Neural cell (in vitro differentiated cells): Measurements from ENCODE around the gene GTF2F2. TPM values are rescaled to one million over a fixed set of nuclear protein-coding genes. Genes with fewer than 3 reads are reported as not detected.

Experiments
- H2AFZ ChIP-seq: fragments of 200-600, 300-800 bp; sonication (generic), shearing (Covaris generic); 2 replicates; pipeline ENCODE4 v1.6.0; 2014; ENCODE audit warnings: low read depth, mild to moderate bottlenecking, antibody characterized with exemption, low read length, moderate library complexity
- H3F3A ChIP-seq: fragments of 200-600 bp; shearing (Covaris generic); 2 replicates; pipeline ENCODE4 v1.6.1; 2016; ENCODE audit warnings: mild to moderate bottlenecking, moderate library complexity, mixed read lengths, antibody characterized with exemption, low read length; ENCODE audit not compliant: insufficient read depth, poor library complexity, severe bottlenecking
- H3K27ac ChIP-seq: fragments of 200-600, 300-800 bp; sonication (generic), shearing (Covaris generic); 2 replicates; pipeline ENCODE4 v1.5.1; 2014; ENCODE audit warnings: mild to moderate bottlenecking, low read length, moderate library complexity
- H3K27me3 ChIP-seq: fragments of 300-800, 200-600 bp; sonication (generic), shearing (Covaris generic); 2 replicates; pipeline ENCODE4 v1.6.0; 2014; ENCODE audit warnings: mild to moderate bottlenecking, low read depth, low read length, moderate library complexity; ENCODE audit not compliant: insufficient read depth
- H3K36me3 ChIP-seq: fragments of 300-800, 200-600 bp; sonication (generic), shearing (Covaris generic); 2 replicates; pipeline ENCODE4 v1.5.1; 2014; ENCODE audit warnings: mild to moderate bottlenecking, antibody characterized with exemption, low read length, moderate library complexity; ENCODE audit not compliant: insufficient read depth
- H3K4me2 ChIP-seq: fragments of 300-800, 200-600 bp; sonication (generic), shearing (Covaris generic); 2 replicates; pipeline ENCODE4 v1.6.0; 2014; ENCODE audit warnings: mild to moderate bottlenecking, low read length
- H3K4me3 ChIP-seq: fragments of 300-800, 200-600 bp; sonication (generic), shearing (Covaris generic); 2 replicates; pipeline ENCODE4 v1.5.1; 2014; ENCODE audit warnings: mild to moderate bottlenecking, low read length, moderate library complexity
- H3K79me2 ChIP-seq: fragments of 200-600 bp; shearing (Covaris generic); replicated peaks from 2 replicates; pipeline ENCODE4 v1.6.0; 2014; ENCODE audit warnings: mild to moderate bottlenecking, low read length, moderate library complexity; ENCODE audit not compliant: insufficient read depth
- H3K9ac ChIP-seq: fragments of 300-800, 200-600 bp; sonication (generic), shearing (Covaris generic); 2 replicates; pipeline ENCODE4 v1.6.1; 2016; ENCODE audit warnings: mild to moderate bottlenecking, low read length, mixed read lengths
- H3K9me2 ChIP-seq: fragments of 200-600 bp; shearing (Covaris generic); 2 replicates; pipeline ENCODE4 v1.6.1; 2016; ENCODE audit warnings: mild to moderate bottlenecking, low read length, mixed read lengths; ENCODE audit not compliant: insufficient read depth
- H3K9me3 ChIP-seq: fragments of 200-600, 300-800 bp; sonication (generic), shearing (Covaris generic); 2 replicates; pipeline ENCODE4 v1.6.1; 2016; ENCODE audit warnings: mild to moderate bottlenecking, mixed run types, low read length, moderate library complexity, mixed read lengths
- H4K20me1 ChIP-seq: fragments of 200-600 bp; shearing (Covaris generic); 2 replicates; pipeline ENCODE4 v1.6.1; 2016; ENCODE audit warnings: mild to moderate bottlenecking, mixed run types; ENCODE audit not compliant: insufficient read depth
- EP300 ChIP-seq: fragments of 450-650 bp; conservative IDR thresholded peaks from 2 replicates; pipeline ENCODE4 v1.6.1; 2014; ENCODE audit warnings: antibody characterized with exemption, mild to moderate bottlenecking, moderate library complexity; ENCODE audit not compliant: poor library complexity, severe bottlenecking
- EZH2 ChIP-seq: fragments of 200-600, 300-800 bp; shearing (Covaris generic), sonication (generic); IDR thresholded peaks from 2 replicates; pipeline ENCODE4 v1.6.1; 2014; ENCODE audit warnings: antibody characterized with exemption, low read length, borderline replicate concordance, mild to moderate bottlenecking; ENCODE audit not compliant: insufficient read depth, poor library complexity, severe bottlenecking
- MXI1 ChIP-seq: fragments of 450-650 bp; conservative IDR thresholded peaks from 2 replicates; pipeline ENCODE4 v1.6.1; 2014; ENCODE audit warnings: antibody characterized with exemption, mild to moderate bottlenecking; ENCODE audit not compliant: poor library complexity, severe bottlenecking
- POLR2AphosphoS5 ChIP-seq: IDR thresholded peaks from 2 replicates; pipeline ENCODE4 v1.6.1; 2012
- RAD21 ChIP-seq: fragments of 450-650 bp; conservative IDR thresholded peaks from 2 replicates; pipeline ENCODE4 v1.6.1; 2014; ENCODE audit warnings: antibody characterized with exemption, mild to moderate bottlenecking, moderate library complexity
- SMC3 ChIP-seq: fragments of 450-650 bp; conservative IDR thresholded peaks from 2 replicates; pipeline ENCODE4 v1.6.1; 2014; ENCODE audit warnings: antibody characterized with exemption, mild to moderate bottlenecking, moderate library complexity; ENCODE audit not compliant: poor library complexity
- TAF1 ChIP-seq: IDR thresholded peaks from 2 replicates; pipeline ENCODE4 v1.6.1; 2012; ENCODE audit warnings: low read depth
- polyA plus RNA-seq: library from polyadenylated mRNA; depleted of rRNA; stranded (reverse); fragments of >200 nt; gene quantifications from 2 replicates; pipeline ENCODE4 v1.2.3, GENCODE V29; 2014
- TF ChIP-seq, protein P1 (sequence below): IDR thresholded peaks from 2 replicates; pipeline ENCODE4 v1.6.1; 2012; ENCODE audit warnings: borderline replicate concordance
- TF ChIP-seq, protein P2 (sequence below): fragments of 450-650 bp; IDR thresholded peaks from 2 replicates; pipeline ENCODE4 v1.5.1; 2014; ENCODE audit warnings: antibody characterized with exemption, mild to moderate bottlenecking, moderate library complexity; ENCODE audit not compliant: poor library complexity, severe bottlenecking

Gene GTF2F2
- polyA plus RNA-seq, 1 donor from 2014 or later: 29.6 TPM

DNA sequence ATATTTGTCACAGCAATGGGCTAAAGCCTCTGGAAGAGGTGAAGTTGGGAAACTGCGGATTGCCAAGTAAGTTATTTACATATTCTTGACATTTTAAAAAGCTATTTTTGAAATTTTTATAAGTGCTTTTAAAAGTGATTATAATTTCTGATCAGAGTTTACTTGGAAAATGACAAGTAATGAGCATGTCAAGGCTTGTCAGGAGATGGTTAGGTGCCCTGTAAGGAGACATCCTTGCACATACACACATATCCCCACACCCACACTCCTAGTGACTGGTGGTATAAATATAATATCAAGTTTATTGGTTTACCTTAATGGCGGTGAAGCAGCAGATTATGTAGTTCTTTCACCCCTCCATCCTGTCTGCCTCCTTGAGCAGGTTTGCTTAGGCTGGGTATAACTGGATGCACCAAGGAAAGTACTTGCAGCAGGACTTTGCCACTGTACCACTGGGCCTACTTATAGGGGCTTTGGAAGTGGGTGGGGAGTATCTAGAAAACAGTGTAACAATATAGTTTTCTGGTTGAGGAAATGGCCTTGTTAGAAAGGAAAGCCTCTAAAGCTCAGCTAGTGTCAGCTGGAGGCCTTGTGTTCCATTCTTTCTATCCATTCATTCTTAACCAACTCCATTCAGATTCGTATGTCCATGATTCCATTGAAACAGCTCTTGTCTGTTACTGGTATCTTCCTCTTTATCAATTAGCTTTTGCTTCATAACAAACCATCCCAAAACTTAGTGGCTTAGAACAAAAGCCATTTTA is 16.6 kb downstream of the GTF2F2 start:
- TF ChIP-seq, protein P1, sequence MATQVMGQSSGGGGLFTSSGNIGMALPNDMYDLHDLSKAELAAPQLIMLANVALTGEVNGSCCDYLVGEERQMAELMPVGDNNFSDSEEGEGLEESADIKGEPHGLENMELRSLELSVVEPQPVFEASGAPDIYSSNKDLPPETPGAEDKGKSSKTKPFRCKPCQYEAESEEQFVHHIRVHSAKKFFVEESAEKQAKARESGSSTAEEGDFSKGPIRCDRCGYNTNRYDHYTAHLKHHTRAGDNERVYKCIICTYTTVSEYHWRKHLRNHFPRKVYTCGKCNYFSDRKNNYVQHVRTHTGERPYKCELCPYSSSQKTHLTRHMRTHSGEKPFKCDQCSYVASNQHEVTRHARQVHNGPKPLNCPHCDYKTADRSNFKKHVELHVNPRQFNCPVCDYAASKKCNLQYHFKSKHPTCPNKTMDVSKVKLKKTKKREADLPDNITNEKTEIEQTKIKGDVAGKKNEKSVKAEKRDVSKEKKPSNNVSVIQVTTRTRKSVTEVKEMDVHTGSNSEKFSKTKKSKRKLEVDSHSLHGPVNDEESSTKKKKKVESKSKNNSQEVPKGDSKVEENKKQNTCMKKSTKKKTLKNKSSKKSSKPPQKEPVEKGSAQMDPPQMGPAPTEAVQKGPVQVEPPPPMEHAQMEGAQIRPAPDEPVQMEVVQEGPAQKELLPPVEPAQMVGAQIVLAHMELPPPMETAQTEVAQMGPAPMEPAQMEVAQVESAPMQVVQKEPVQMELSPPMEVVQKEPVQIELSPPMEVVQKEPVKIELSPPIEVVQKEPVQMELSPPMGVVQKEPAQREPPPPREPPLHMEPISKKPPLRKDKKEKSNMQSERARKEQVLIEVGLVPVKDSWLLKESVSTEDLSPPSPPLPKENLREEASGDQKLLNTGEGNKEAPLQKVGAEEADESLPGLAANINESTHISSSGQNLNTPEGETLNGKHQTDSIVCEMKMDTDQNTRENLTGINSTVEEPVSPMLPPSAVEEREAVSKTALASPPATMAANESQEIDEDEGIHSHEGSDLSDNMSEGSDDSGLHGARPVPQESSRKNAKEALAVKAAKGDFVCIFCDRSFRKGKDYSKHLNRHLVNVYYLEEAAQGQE: no peak
- TF ChIP-seq POLR2AphosphoS5 (no peak), EZH2 (no peak)
- TF ChIP-seq, protein P2, sequence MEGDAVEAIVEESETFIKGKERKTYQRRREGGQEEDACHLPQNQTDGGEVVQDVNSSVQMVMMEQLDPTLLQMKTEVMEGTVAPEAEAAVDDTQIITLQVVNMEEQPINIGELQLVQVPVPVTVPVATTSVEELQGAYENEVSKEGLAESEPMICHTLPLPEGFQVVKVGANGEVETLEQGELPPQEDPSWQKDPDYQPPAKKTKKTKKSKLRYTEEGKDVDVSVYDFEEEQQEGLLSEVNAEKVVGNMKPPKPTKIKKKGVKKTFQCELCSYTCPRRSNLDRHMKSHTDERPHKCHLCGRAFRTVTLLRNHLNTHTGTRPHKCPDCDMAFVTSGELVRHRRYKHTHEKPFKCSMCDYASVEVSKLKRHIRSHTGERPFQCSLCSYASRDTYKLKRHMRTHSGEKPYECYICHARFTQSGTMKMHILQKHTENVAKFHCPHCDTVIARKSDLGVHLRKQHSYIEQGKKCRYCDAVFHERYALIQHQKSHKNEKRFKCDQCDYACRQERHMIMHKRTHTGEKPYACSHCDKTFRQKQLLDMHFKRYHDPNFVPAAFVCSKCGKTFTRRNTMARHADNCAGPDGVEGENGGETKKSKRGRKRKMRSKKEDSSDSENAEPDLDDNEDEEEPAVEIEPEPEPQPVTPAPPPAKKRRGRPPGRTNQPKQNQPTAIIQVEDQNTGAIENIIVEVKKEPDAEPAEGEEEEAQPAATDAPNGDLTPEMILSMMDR: no peak
- H3K27me3 ChIP-seq: no peaks in the 10 kb centered on the region
- peaks cover 7% of the 10 kb centered on the region for H3K79me2 ChIP-seq
- no peak overlapping the region for H3K4me2 ChIP-seq
- no peaks in the 10 kb centered on the region for H3K9me2 ChIP-seq
- no peak overlapping the region for H2AFZ ChIP-seq
- no peak overlapping the region for H3K9ac ChIP-seq
- no peaks in the 10 kb centered on the region for H4K20me1 ChIP-seq
- H3K9me3 ChIP-seq: no peaks in the 10 kb centered on the region
- H3K4me3 ChIP-seq: no peak overlapping the region
- no peak overlapping the region for H3K27ac ChIP-seq
- peaks cover 6% of the 10 kb centered on the region for H3K36me3 ChIP-seq
- H3F3A ChIP-seq: no peaks in the 10 kb centered on the region

DNA sequence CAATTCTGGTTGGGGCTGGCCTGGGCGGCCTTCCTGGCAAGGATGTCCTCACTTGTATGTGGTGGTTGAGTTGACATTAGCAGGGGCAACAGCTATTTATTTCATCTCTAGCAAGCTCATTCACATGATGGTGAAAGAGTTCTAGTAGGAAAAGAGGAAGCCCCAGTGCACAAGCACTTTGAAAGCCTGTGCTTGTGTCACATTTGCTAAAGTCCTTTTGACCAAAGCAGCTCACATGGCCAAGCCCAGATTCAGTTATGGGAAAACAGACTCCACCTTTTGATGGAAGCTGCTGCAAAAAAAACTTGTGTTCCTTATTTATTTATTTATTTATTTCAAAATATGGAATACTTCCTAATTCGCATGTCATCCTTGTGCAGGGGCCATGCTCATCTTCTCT is 17.2 kb downstream of the GTF2F2 start:
- Histone ChIP-seq H3K9me2 (no peaks in the 10 kb centered on the region), H3K9me3 (no peaks in the 10 kb centered on the region), H3K27me3 (no peaks in the 10 kb centered on the region), H3K79me2 (peaks cover 7% of the 10 kb centered on the region), H3F3A (no peaks in the 10 kb centered on the region), H3K4me2 (no peak overlapping the region), H3K9ac (no peak overlapping the region), H3K27ac (no peak overlapping the region), H4K20me1 (no peaks in the 10 kb centered on the region), H2AFZ (no peak overlapping the region), H3K4me3 (no peak overlapping the region), H3K36me3 (peaks cover 6% of the 10 kb centered on the region)
- TF ChIP-seq, protein P2: no peak
- TF ChIP-seq TAF1: no peak
- TF ChIP-seq, protein P1: no peak
- no peak for TF ChIP-seq POLR2AphosphoS5
- TF ChIP-seq EP300: no peak
- no peak for TF ChIP-seq MXI1
- no peak for TF ChIP-seq RAD21
- no peak for TF ChIP-seq SMC3
- no peak for TF ChIP-seq EZH2
